ENCODE results near the gene SLC6A7.

DNA sequence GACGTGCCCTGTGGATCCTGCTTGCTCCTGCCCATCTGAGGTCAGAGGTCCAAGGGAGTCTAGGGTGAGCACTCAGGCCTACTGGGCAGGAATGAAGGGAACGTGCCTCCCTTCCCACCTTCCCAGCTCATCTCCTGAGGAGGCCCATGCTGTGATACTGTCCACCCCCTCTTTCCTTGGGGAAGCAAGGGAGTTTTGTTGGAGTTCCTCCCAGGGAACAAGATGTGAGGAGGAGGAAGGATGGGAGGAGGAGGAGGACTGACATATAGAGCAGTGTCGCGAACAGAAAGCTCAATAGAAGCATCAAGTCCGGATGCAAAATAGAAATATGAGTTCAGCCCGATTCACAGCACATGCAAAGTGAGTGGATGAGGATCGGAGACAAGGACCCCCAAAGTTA is 41.0 kb downstream of the SLC6A7 start:
- TF ChIP-seq, protein P1, sequence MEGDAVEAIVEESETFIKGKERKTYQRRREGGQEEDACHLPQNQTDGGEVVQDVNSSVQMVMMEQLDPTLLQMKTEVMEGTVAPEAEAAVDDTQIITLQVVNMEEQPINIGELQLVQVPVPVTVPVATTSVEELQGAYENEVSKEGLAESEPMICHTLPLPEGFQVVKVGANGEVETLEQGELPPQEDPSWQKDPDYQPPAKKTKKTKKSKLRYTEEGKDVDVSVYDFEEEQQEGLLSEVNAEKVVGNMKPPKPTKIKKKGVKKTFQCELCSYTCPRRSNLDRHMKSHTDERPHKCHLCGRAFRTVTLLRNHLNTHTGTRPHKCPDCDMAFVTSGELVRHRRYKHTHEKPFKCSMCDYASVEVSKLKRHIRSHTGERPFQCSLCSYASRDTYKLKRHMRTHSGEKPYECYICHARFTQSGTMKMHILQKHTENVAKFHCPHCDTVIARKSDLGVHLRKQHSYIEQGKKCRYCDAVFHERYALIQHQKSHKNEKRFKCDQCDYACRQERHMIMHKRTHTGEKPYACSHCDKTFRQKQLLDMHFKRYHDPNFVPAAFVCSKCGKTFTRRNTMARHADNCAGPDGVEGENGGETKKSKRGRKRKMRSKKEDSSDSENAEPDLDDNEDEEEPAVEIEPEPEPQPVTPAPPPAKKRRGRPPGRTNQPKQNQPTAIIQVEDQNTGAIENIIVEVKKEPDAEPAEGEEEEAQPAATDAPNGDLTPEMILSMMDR (conservative IDR thresholded peaks at IDR 0.05 in 1 of 2, IDR thresholded peaks at IDR 0.05 in 1 of 2; ENCODE audit: extremely low read depth in 1 of 2, insufficient read depth in 1 of 2, low read depth in 1 of 2, low read length in 2 of 2) = no peak
- TF ChIP-seq EZH2 (IDR thresholded peaks at IDR 0.05; ENCODE audit: borderline replicate concordance, low read length) = no peak

Data from mammary epithelial cell (primary cell).